ENCODE measurements around the gene CEP112.

GRCh38 chr17:65914784-65915342 is 277.1 kb downstream of the CEP112 start:
- TF ChIP-seq CTCF (IDR thresholded peaks at IDR 0.05; ENCODE audit: low read depth, low read length, missing input control) (no peak), EGR1 (IDR thresholded peaks at IDR 0.05; ENCODE audit: low read depth in 2 of 2) (no peak), RAD21 (IDR thresholded peaks at IDR 0.05) (no peak), ATF3 (IDR thresholded peaks at IDR 0.05) (no peak), GABPA (IDR thresholded peaks at IDR 0.05 in 1 of 2, conservative IDR thresholded peaks at IDR 0.05 in 1 of 2) (no peak)
- TF ChIP-seq, protein P1, sequence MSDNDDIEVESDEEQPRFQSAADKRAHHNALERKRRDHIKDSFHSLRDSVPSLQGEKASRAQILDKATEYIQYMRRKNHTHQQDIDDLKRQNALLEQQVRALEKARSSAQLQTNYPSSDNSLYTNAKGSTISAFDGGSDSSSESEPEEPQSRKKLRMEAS (IDR thresholded peaks at IDR 0.05): no peak

Data from liver (tissue), 3 donors.